HG02852 (cell line): ENCODE measurements around the gene SMIM29.
A peak's percentile ranks its signal among the peaks of the same experiment; 100 is the strongest.

ENCODE experiments used
- ATAC-seq: cut with Tn5 transposase; IDR thresholded peaks from one replicate; pipeline ENCODE4 v1.9.1; 2021; ENCODE audit warnings: mild to moderate bottlenecking, moderate library complexity; ENCODE audit not compliant: unreplicated experiment

The SMIM29 gene

GRCh38 chr6:34248727-34249468 is at the start of gene SMIM29:
SMIM29 (minus strand) TSS chr6:34249006; CDS start chr6:34247791, 1,215 bp downstream.
- ATAC-seq = peak; percentile 76

GRCh38 chr6:34295721-34296120 is 46.9 kb upstream of the SMIM29 start:
- ATAC-seq = peak; percentile 72

- ATAC-seq = no peak
Measured at GRCh38 chr6:34292954-34293353, 44.1 kb upstream of the SMIM29 start.

GRCh38 chr6:34289137-34289536 is 40.3 kb upstream of the SMIM29 start:
- no peak for ATAC-seq

- ATAC-seq = no peak
Measured at GRCh38 chr6:34288581-34288980, 39.8 kb upstream of the SMIM29 start.

- no peak for ATAC-seq
Measured at GRCh38 chr6:34285448-34286164, 36.8 kb upstream of the SMIM29 start.

- no peak for ATAC-seq
Measured at GRCh38 chr6:34284563-34285447, 36.0 kb upstream of the SMIM29 start.

- ATAC-seq = no peak
Measured at GRCh38 chr6:34281702-34282334, 33.0 kb upstream of the SMIM29 start.

GRCh38 chr6:34280216-34280615 is 31.4 kb upstream of the SMIM29 start:
- ATAC-seq = no peak

GRCh38 chr6:34278833-34279232 is 30.0 kb upstream of the SMIM29 start:
- ATAC-seq = no peak

GRCh38 chr6:34277763-34278112 is 28.9 kb upstream of the SMIM29 start:
- ATAC-seq = no peak

GRCh38 chr6:34276881-34277762 is 28.3 kb upstream of the SMIM29 start:
- ATAC-seq = no peak

GRCh38 chr6:34276191-34276590 is 27.4 kb upstream of the SMIM29 start:
- no peak for ATAC-seq

GRCh38 chr6:34275128-34275804 is 26.5 kb upstream of the SMIM29 start:
- no peak for ATAC-seq

- ATAC-seq = no peak
Measured at GRCh38 chr6:34274129-34274528, 25.3 kb upstream of the SMIM29 start.

- no peak for ATAC-seq
Measured at GRCh38 chr6:34273242-34273805, 24.5 kb upstream of the SMIM29 start.

- ATAC-seq = no peak
Measured at GRCh38 chr6:34272013-34272926, 23.5 kb upstream of the SMIM29 start.
